ENCODE data around the gene NDUFA11.

Gene NDUFA11

DNA sequence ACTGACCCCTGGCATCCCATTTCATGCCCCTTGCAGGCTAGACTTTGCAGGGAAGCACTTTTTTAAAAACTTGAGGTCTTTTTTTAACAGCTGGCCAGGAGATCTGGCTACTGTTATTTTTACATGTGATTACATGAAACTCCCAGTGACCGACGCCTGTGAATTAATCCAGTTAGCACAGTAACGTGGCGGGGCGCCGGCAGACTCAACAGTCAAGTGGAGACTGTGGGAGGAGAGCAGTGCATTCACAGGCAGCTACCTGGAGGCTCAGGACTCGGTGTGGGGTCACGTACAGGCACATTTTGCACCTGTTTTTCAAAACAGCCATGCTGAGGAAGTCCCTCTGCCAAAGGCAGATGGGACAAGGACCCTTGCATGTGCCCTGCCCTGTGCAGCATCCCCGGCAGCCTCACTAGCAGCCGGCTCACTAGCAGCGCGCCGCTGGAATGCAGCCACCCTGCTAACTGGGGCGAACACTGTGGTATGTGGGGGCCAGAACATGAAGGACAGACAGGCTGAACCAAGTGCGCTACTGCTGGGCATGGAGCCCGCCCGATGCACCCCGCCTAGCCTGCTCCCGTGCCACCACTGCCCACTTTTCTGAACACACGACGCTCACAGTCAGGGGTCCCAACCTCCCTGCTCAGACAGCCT, 29.1 kb upstream of the NDUFA11 start:
- no peak for DNase-seq (ENCODE audit: low read depth)

DNA sequence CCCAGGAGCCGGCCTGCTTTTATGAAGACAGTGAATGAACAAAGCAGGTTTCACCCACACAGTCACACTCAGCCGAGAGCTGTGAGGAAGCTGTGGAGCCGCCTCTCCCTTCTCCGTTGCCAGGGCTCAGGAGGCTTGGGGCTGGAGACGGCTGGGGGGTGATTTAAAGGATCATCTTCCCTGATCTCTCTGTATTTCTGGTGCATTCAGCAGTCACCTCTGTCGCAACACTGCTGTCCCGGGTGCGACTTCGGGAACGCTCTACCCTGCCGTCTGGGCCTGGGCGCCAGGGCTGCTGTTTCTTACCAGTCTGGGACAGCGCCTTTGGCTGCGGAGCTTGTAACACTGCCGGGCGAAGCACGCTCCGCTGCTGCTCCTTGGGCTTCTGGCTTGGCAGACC, 28.6 kb upstream of the NDUFA11 start:
- no peak for DNase-seq (ENCODE audit: low read depth)

DNA sequence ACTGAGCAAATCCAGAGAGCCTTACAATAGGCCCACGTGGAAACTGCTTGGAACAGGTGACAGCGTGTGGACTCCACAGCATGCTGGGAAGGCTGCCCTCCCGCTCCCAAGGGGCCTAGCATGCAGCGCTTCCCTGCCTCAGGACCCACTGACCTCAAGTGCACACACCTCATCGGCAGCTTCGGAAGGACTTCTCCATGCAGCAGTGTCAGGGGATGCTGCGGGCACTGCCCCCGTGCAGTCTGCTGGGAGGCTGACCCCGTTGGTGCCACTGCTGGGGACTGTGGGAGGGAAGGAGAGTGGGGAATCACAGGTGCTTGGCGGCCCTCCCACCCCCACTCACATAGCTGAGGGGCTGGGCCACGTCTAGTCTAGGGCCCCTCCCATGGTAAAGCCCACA, 27.7 kb upstream of the NDUFA11 start:
- no peak for DNase-seq (ENCODE audit: low read depth)

DNA sequence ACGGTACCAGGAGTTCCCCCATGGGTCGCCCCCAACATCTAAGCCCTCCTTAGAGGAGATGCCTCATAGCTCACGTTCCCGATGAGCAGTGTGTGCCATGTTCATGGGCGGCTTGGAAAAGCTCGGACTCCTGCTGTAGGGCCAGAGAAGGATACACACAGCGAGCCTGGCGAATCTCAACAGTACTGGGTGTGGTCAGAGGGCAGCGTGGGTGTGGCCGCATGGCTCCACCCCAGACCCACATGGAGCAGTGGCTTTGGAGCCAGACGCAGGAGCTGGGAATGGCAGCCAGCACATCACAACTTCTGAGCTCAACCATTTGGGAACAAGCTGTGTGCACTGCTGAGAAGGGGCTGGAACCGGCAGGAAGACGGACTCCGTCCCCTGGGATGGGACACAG, 26.0 kb upstream of the NDUFA11 start:
- DNase-seq (ENCODE audit: low read depth): no peak

DNA sequence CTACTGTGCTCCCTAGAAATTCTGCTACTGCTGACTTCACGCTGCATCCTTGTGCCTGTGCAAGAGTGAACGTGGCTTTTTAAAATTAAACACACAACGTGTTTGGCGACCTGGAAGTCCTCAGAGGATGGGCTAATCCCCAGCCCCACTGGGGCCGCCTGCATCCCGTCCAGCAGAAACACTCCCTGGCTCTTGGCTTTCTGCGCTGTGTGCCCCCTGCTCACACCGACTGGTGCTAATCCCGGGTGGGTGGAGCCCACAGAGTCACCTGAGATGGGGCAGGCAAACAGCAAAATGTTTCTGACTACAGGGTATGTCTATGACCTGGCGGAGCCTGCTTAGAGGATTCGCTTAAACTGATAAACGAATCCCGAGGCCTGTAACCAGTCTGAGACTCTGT, 25.6 kb upstream of the NDUFA11 start:
- DNase-seq (ENCODE audit: low read depth): no peak

DNA sequence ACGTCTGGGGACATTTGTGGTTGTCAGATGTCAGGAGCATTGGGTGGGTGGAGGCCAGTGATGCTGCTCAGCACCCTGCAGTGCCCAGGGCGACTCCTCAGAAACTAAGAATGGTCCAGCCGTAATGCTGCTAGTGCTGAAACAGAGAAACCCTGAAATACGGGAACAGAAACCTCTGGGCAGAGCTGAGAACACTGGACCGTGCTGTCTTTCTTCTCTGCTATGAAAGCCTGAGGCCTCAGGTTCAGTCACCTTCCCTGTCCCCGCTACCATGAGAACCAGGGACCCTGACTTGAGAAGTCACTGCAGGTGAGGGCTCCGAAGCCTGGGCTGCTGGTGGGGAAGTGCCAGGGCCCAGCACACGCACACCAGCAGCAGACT, 23.8 kb upstream of the NDUFA11 start:
- DNase-seq (ENCODE audit: low read depth): no peak

DNA sequence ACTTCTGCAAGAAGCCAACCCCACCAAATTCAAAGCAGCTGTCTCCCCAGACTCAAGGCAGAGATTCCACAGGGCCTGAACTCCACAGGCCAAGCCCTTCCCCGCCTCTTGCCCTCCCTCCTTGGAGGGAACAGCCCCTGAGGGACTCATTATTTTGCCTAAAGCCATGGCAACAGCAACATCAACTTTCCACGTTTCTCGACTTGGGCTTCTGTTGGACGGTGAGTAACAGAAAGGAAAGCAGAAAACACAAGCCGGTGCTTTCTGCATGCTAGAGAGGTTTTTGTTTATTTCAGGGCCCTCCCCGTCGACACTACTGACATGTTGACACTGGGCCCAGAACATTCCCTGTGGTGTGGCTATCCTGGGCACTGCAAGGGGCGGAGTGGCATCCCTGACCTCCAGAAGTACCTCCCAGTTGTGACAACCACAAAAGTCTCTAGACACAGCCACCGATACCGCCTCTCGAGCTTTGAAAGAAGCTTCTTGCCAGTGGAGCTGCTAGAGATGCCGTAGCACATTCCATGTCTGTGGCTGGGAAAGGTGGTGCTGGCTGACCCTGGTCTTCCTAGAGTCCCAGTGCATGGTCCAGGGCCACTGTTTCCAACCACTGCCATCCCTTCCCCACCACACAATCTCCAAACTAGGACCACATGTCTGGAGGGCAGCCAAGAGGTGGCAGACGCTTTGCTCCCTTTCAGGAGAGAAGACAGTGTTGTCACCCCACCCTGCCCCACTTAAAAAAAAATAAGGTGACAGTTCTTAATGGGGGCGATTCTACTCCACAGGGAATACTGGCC, 23.3 kb upstream of the NDUFA11 start:
- no peak for DNase-seq (ENCODE audit: low read depth)

DNA sequence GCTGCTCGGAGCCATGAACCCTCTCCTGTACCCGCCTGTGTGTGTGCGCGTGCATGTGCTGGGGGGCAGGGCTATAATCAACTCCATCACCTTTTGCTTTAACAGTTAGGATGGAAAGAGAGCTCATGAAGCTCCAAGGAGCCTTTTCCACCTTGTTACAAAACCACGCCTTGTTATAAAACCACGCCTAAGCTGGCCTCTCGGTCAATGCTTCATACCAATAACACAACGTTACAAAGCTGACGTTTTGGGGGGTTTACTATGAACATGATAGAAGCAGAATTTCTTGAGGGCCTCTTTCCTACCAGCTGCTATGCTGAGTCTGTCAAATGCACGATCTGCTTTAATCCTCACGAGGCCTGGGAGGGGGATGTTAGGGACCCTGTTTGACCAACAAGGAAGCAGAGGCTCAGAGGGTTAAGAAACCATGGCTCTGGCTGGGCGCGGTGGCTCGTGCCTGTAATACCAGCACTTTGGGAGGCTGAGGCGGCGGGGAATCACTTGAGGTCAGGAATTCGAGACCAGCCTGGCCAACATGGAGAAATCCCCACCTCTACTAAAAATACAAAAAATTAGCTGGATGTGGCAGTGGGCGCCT, 22.3 kb upstream of the NDUFA11 start:
- DNase-seq (ENCODE audit: low read depth): no peak

DNA sequence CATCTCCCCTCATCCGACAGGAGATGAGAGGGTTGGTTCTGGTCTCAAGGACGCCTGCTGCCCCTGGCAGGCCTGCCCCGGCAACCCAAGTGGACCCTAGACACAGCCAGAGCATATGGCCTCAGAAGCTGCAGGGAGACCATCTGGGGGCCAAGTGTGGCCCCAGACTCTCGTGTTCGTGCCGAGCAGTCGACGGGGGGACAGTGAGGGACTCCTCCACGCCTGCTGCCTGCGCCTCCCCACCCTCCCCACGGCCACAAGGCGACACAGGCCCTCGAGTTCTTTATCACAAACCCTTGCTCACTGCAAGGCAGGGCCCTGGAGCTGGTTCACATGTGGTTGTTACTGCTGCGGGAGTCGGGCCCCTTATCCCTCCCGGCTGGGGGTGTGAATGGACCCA, 19.8 kb upstream of the NDUFA11 start:
- DNase-seq (ENCODE audit: low read depth): no peak

DNA sequence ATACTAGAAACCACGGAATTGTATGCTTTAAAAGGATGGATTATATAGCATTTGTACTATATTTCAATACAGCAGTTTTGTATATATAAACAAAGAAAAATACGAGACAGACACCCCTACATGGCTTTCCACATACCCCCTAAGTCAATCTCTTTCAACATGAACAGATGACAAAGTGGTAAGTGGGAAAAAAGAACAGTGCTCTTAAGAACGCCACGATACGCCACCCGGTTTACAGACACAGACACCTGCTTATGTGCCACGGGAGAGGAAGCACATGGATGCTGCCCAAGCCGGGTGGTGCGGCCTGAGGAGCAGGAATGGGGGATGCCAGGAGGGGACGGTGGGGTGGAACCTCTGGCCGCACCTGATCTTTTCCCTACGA, 18.6 kb upstream of the NDUFA11 start:
- no peak for DNase-seq (ENCODE audit: low read depth)

DNA sequence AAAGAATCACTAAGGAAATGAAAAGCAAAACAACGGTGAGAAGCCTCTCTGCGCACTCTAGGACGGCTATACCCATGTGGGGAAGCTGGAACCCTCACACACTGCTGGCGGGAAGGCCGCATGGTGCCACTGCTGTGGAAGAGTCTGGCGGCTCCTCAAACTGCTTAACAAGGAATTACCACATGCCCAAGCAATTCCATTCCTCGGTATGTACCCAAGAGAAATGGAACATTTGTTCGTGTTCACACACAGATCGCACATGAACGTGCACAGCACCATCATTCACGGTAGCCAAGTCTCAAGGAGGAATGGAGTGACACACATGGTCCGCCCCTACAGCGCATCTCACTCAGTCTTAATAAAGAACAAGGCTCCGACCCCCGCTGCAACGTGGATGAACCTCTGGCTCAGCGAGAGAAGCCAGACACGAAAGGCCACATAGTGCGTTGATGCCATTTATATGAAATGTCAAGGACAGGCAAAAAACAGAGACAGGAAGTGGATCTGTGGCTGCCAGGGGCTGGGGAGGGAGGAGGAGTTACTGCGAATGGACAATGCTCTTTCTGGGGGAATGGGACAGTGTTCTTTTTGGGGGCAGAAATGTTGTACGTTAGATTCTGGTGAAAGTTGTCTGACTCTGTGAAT, 18.0 kb upstream of the NDUFA11 start:
- no peak for DNase-seq (ENCODE audit: low read depth)

DNA sequence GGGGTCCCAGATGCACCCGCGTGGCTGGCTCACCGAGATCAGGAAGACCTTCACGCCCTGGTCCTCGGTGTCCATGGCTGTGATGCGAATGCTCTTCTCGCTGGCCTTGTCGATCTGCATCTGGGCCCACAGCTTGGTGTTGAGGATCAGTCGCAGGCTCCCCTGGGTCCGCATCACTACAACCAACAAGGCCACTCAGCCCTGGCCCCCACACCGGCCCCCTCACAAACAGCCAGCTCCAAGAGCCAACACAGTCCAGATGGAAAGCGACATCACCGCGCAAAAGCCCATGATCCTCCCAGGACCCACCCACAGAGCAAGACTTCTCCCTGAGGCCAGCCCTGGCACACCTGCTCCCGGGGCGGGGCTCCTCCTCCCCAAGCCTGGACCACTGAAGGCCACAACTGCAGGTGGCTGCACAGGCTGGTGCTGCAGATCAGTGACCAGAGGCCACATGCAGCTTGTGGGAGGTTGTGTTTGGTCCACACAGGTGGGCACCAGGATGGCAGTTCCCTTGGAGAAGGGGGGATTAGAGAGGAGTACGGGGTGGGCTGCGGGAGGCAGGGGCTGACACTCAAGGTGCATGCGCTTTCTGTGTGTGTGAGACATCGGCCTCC, 15.0 kb upstream of the NDUFA11 start:
- DNase-seq (ENCODE audit: low read depth): no peak

DNA sequence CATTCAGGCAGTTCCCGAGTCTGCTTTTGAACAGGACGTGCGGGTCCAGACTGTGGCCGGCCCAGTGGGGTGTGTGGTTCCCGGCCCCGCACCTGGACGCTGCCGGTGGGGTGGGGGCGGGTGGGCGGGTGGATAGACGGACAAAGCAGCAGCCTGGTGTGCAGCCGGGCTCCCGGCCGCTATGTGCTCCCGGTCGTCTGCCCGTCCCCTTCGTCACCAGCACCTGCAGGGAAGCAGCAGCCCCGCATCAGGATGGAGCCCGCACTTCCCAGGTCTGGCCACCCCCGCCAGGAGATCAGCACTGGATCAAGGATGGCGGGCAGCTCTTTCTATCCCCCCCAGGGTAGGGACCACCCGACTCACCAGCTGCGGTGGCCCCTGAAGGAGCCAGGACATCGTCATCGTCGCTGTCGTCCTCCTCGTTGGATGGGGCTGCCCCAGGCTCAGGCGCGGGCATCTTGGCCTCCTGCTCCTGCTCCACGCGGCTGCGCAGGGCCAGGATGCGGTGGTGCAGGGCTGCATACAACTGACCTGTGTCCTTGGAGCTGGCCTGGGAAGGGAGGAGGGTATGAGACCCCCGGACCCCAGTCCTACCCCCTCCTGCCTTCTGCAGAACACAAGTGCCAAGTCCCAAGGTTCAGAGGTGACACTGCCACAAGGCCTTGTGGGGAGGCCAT, 14.0 kb upstream of the NDUFA11 start:
- DNase-seq (ENCODE audit: low read depth): no peak

DNA sequence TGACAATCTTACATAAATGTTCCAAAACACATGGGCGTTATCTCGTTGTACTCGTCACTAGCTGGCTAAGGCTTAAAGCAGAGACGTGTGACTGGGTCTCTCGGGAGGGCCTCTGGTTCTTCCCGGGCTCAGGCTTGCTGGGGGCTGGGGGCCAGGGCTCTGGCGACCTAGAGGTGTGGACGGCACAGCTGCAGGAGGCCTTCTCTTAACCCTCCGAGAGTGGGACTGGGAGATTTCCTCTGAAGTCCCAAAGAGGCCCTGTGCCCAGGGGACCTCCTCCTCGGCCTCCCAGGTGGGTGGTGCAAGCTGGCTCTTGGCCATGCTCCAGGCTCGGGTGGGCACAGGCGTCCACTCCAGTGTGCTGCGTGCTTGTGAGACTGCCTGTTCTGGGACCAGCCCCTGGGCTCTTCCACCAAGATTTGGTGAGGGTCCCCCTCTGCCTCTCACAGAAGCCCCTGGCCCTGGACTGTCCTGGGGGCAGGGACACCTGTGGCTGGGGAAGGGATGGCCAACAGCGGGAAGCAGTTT, 12.7 kb upstream of the NDUFA11 start:
- no peak for DNase-seq (ENCODE audit: low read depth)

DNA sequence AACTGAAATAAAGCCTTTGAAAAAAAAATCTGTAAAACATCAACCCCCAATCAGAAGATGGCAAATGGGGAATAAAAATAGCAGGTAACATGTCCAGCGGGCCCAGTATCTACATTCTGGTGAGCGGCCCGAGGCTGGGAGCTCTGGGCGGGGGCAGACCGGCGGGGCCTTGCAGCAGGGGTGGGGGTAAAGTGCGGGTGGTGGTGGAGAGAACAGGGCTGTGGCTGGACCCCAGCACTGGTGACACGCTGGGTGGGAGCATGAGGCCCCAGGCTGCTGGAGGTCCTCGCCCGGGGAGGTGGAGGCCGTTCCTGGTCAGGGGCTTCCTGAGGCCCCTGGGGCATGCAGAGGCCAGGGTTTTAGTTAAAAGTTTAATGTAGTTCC, 12.2 kb upstream of the NDUFA11 start:
- DNase-seq (ENCODE audit: low read depth): no peak

DNA sequence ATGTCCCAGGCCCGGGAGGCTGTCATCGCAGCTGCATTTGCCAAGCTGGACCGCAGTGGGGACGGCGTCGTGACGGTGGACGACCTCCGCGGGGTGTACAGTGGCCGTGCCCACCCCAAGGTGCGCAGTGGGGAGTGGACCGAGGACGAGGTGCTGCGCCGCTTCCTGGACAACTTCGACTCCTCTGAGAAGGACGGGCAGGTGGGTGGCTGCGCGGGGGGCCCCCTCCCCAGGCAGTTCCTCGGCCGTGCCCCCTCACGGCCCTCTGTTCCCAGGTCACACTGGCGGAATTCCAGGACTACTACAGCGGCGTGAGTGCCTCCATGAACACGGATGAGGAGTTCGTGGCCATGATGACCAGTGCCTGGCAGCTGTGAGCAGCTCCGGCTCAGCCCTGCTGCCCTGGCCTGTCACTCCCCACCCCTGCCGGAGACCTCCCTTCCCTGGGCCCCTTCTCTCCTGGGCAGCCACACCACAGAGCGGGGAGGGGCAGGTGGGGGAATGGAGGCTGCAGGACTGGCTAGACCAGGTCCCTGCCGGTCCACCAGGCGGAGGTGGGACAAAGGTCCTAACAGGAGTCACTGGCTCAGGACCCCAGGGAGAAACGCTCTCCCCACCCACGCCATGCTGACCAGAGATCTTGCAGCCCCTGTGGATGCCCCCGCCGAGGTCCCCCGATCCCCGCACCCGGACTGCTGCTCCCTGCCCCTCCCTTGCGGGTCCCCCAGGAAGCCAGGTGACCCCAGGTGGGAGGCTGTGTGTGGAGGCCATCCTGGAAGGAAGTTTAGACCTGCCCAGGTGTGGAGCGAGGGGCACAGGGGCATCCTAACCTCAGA, 11.6 kb upstream of the NDUFA11 start:
- DNase-seq (ENCODE audit: low read depth): no peak

DNA sequence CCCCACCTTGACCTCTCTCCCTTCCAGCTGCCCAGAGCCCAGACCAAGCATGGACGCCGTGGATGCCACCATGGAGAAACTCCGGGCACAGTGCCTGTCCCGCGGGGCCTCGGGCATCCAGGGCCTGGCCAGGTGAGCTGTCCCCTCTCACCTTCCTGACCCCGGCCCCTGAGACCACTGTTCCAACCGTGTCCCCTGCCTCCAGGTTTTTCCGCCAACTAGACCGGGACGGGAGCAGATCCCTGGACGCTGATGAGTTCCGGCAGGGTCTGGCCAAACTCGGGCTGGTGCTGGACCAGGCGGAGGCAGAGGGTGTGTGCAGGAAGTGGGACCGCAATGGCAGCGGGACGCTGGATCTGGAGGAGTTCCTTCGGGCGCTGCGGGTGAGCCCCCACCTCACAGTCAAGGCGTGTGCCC, 10.8 kb upstream of the NDUFA11 start:
- DNase-seq (ENCODE audit: low read depth): no peak

DNA sequence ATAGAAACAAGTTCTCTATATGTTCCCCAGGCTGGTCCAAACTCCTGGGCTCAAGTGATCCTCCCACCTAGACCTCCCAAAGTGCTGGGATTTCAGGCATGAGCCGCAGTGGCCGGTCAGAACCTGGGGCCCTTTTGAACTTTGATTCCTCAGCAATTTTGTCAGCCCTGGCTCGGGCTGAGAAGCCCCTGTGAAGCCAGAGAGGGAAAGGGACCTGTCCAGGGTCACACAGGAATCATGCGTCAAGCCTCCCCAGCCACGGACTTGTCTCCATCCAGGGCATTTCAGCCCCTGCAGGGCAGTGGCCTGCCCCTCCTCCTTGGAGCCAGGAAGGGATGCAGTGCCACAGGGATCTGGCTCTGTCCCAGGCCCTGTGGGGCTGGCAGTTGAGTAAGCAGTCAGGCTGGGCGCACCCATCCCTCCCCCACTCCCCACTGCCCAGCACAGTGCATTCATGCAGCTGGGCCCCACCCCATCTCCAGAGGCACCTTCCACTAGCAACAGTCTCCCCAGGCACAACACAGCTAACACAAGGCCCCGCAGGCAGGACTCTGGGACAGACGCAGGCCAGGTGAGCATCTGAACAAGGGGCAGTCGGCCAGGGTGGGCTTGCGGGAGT, 10.3 kb upstream of the NDUFA11 start, which contains the start of gene CAPS:
Gene CAPS (plus strand): TSS at position 516 of the 619 bp plus-strand sequence. CDS start 153 bp downstream, outside the sequence.
- DNase-seq (ENCODE audit: low read depth): no peak

DNA sequence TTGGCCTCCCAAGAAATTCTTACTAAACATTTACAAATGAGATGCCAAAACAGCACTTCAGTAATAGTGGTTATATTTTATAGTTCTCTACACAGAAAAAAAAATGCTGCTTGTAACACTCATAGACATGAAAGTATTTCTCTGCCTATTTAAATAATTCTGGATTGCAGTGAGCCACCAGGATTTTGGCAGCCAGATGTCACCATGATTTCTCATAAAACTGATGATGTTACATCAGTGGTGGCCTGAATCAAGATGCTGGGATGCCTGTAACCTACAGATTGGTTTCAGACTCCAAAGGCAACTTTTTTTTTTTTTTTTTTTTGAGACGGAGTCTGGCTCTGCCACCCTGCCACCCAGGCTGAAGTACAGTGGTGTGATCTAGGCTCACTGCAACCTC, 7.8 kb upstream of the NDUFA11 start:
- DNase-seq (ENCODE audit: low read depth): no peak

DNA sequence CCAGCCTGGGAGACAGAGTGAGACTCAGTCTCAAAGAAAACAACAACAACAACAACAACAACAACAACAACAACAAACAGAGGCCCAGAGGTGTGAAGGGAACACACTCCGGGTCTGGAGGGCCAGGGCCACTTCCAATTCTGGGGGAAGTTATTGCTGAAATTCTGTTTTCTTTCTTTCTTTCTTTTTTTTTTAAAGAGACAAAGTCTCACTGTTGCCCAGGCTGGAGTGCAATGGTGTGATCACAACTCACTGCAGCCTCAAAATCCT, 7.0 kb upstream of the NDUFA11 start:
- DNase-seq (ENCODE audit: low read depth): no peak
